Activated naive CD8-positive, alpha-beta T cell treated with anti-CD3 and anti-CD28 coated beads for 36 hours (primary cell): ENCODE data around the gene SYT10. TPM values are rescaled to one million over a fixed set of nuclear protein-coding genes. Genes with fewer than 3 reads are reported as not detected.

Source experiments
- DNase-seq: peaks from one replicate; pipeline ENCODE4 v3.0.0; 2021
- H3K27ac Mint-ChIP-seq: one replicate; pipeline ENCODE4 v1.8.0; 2022; ENCODE audit warnings: mild to moderate bottlenecking, moderate library complexity, mixed read lengths
- H3K27me3 Mint-ChIP-seq: one replicate; pipeline ENCODE4 v1.8.0; 2022; ENCODE audit warnings: mild to moderate bottlenecking, mixed read lengths
- H3K36me3 Mint-ChIP-seq: one replicate; pipeline ENCODE4 v1.8.0; 2021; ENCODE audit warnings: mild to moderate bottlenecking, mixed read lengths
- H3K4me1 Mint-ChIP-seq: one replicate; pipeline ENCODE4 v1.8.0; 2021; ENCODE audit warnings: mixed read lengths
- H3K4me3 Mint-ChIP-seq: one replicate; pipeline ENCODE4 v1.8.0; 2022; ENCODE audit warnings: mild to moderate bottlenecking, moderate library complexity, mixed read lengths
- H3K9me3 Mint-ChIP-seq: one replicate; pipeline ENCODE4 v1.8.0; 2022; ENCODE audit warnings: mixed read lengths
- total RNA-seq, 2 experiments: library from RNA; stranded (reverse); gene quantifications; one replicate each; pipeline ENCODE4 v1.2.3, GENCODE V29; 2021

SYT10 gene
- not detected for total RNA-seq

- H3K4me3 Mint-ChIP-seq, result peak within 1 kb of the TSS; percentile 71
Observed at GRCh38 chr12:33439587-33440011, at the start of gene SYT10. SYT10 (minus strand) TSS chr12:33439819; CDS start chr12:33439522, 297 bp downstream.

GRCh38 chr12:33488036-33488435 lies 48.4 kb upstream of the SYT10 start:
- no peaks in the 10 kb centered on the region for H3K27me3 Mint-ChIP-seq
- no peaks in the 10 kb centered on the region for H3K36me3 Mint-ChIP-seq
- no peaks in the 10 kb centered on the region for H3K4me1 Mint-ChIP-seq
- no peak for DNase-seq
- H3K4me3 Mint-ChIP-seq, result no peak overlapping the region
- peaks cover 2% of the 10 kb centered on the region for H3K9me3 Mint-ChIP-seq
- H3K27ac Mint-ChIP-seq, result no peak overlapping the region

More at GRCh38 chr12:33439587-33440011, at the start of gene SYT10:
- Mint-ChIP-seq H3K36me3 (no peaks in the 10 kb centered on the region), H3K9me3 (no peaks in the 10 kb centered on the region), H3K27ac (no peak within 1 kb of the TSS), H3K27me3 (peaks cover 40% of the 10 kb centered on the region), H3K4me1 (peaks cover 2% of the 10 kb centered on the region)
- peak; percentile 12 for DNase-seq

- Mint-ChIP-seq H3K4me3 (no peak overlapping the region), H3K27me3 (no peaks in the 10 kb centered on the region), H3K27ac (no peak overlapping the region), H3K36me3 (no peaks in the 10 kb centered on the region), H3K4me1 (no peaks in the 10 kb centered on the region), H3K9me3 (peaks cover 2% of the 10 kb centered on the region)
- DNase-seq, result no peak
Observed at GRCh38 chr12:33486058-33486457, 46.4 kb upstream of the SYT10 start.

GRCh38 chr12:33484161-33484560 lies 44.5 kb upstream of the SYT10 start:
- Mint-ChIP-seq H3K36me3 (no peaks in the 10 kb centered on the region), H3K4me3 (no peak overlapping the region), H3K4me1 (no peaks in the 10 kb centered on the region), H3K9me3 (peaks cover 2% of the 10 kb centered on the region), H3K27ac (no peak overlapping the region), H3K27me3 (no peaks in the 10 kb centered on the region)
- no peak for DNase-seq

GRCh38 chr12:33480366-33480765 lies 40.7 kb upstream of the SYT10 start:
- no peak for DNase-seq
- no peak overlapping the region for H3K27ac Mint-ChIP-seq
- H3K36me3 Mint-ChIP-seq, result no peaks in the 10 kb centered on the region
- no peaks in the 10 kb centered on the region for H3K27me3 Mint-ChIP-seq
- no peaks in the 10 kb centered on the region for H3K4me1 Mint-ChIP-seq
- H3K4me3 Mint-ChIP-seq, result no peak overlapping the region
- peaks cover 9% of the 10 kb centered on the region for H3K9me3 Mint-ChIP-seq

GRCh38 chr12:33476058-33476457 lies 36.4 kb upstream of the SYT10 start:
- H3K4me3 Mint-ChIP-seq, result no peak overlapping the region
- H3K9me3 Mint-ChIP-seq, result peaks cover 13% of the 10 kb centered on the region
- no peaks in the 10 kb centered on the region for H3K27me3 Mint-ChIP-seq
- no peaks in the 10 kb centered on the region for H3K36me3 Mint-ChIP-seq
- no peaks in the 10 kb centered on the region for H3K4me1 Mint-ChIP-seq
- no peak overlapping the region for H3K27ac Mint-ChIP-seq
- no peak for DNase-seq

- no peak for DNase-seq
- H3K4me1 Mint-ChIP-seq, result no peaks in the 10 kb centered on the region
- H3K4me3 Mint-ChIP-seq, result no peak overlapping the region
- H3K36me3 Mint-ChIP-seq, result no peaks in the 10 kb centered on the region
- no peak overlapping the region for H3K27ac Mint-ChIP-seq
- H3K9me3 Mint-ChIP-seq, result peaks cover 11% of the 10 kb centered on the region
- H3K27me3 Mint-ChIP-seq, result no peaks in the 10 kb centered on the region
Observed at GRCh38 chr12:33472299-33472698, 32.7 kb upstream of the SYT10 start.

GRCh38 chr12:33455096-33455495 lies 15.5 kb upstream of the SYT10 start:
- Mint-ChIP-seq H3K27ac (no peak overlapping the region), H3K36me3 (no peaks in the 10 kb centered on the region), H3K4me3 (no peak overlapping the region), H3K27me3 (no peaks in the 10 kb centered on the region), H3K9me3 (peaks cover 4% of the 10 kb centered on the region), H3K4me1 (no peaks in the 10 kb centered on the region)
- DNase-seq, result no peak

- no peaks in the 10 kb centered on the region for H3K36me3 Mint-ChIP-seq
- no peak overlapping the region for H3K4me3 Mint-ChIP-seq
- no peaks in the 10 kb centered on the region for H3K4me1 Mint-ChIP-seq
- no peaks in the 10 kb centered on the region for H3K27me3 Mint-ChIP-seq
- DNase-seq, result no peak
- H3K9me3 Mint-ChIP-seq, result no peaks in the 10 kb centered on the region
- no peak overlapping the region for H3K27ac Mint-ChIP-seq
Observed at GRCh38 chr12:33450480-33450879, 10.9 kb upstream of the SYT10 start.

GRCh38 chr12:33440477-33440876 lies 858 bp upstream of the SYT10 start:
- Mint-ChIP-seq H3K4me3 (peak overlapping the region; percentile 55), H3K36me3 (no peaks in the 10 kb centered on the region)

GRCh38 chr12:33438851-33439586 lies 600 bp downstream of the SYT10 start:
- H3K27me3 Mint-ChIP-seq, result peaks cover 40% of the 10 kb centered on the region
- peaks cover 2% of the 10 kb centered on the region for H3K4me1 Mint-ChIP-seq
- H3K36me3 Mint-ChIP-seq, result no peaks in the 10 kb centered on the region
- no peaks in the 10 kb centered on the region for H3K9me3 Mint-ChIP-seq
- no peak overlapping the region for H3K27ac Mint-ChIP-seq
- H3K4me3 Mint-ChIP-seq, result peak overlapping the region; percentile 71
- no peak for DNase-seq

More at GRCh38 chr12:33440477-33440876, 858 bp upstream of the SYT10 start:
- peaks cover 40% of the 10 kb centered on the region for H3K27me3 Mint-ChIP-seq
- no peak overlapping the region for H3K27ac Mint-ChIP-seq
- H3K4me1 Mint-ChIP-seq, result peaks cover 2% of the 10 kb centered on the region
- H3K9me3 Mint-ChIP-seq, result no peaks in the 10 kb centered on the region
- DNase-seq, result no peak

GRCh38 chr12:33438025-33438772 lies 1.4 kb downstream of the SYT10 start:
- Mint-ChIP-seq H3K27ac (no peak overlapping the region), H3K4me3 (no peak overlapping the region), H3K9me3 (no peaks in the 10 kb centered on the region), H3K36me3 (no peaks in the 10 kb centered on the region), H3K4me1 (peaks cover 2% of the 10 kb centered on the region), H3K27me3 (peaks cover 36% of the 10 kb centered on the region)
- no peak for DNase-seq

- Mint-ChIP-seq H3K27ac (no peak overlapping the region), H3K9me3 (no peaks in the 10 kb centered on the region), H3K4me3 (no peak overlapping the region), H3K27me3 (peaks cover 35% of the 10 kb centered on the region), H3K36me3 (no peaks in the 10 kb centered on the region), H3K4me1 (peaks cover 2% of the 10 kb centered on the region)
- DNase-seq, result no peak
Observed at GRCh38 chr12:33437598-33437997, 2.0 kb downstream of the SYT10 start.

GRCh38 chr12:33432992-33433391 lies 6.6 kb downstream of the SYT10 start:
- Mint-ChIP-seq H3K27ac (no peak overlapping the region), H3K4me3 (no peak overlapping the region), H3K9me3 (no peaks in the 10 kb centered on the region), H3K4me1 (no peaks in the 10 kb centered on the region), H3K27me3 (peaks cover 9% of the 10 kb centered on the region), H3K36me3 (no peaks in the 10 kb centered on the region)
- no peak for DNase-seq

- DNase-seq, result no peak
- H3K4me1 Mint-ChIP-seq, result no peaks in the 10 kb centered on the region
- H3K36me3 Mint-ChIP-seq, result no peaks in the 10 kb centered on the region
- no peak overlapping the region for H3K4me3 Mint-ChIP-seq
- H3K27me3 Mint-ChIP-seq, result no peaks in the 10 kb centered on the region
- H3K9me3 Mint-ChIP-seq, result no peaks in the 10 kb centered on the region
- no peak overlapping the region for H3K27ac Mint-ChIP-seq
Observed at GRCh38 chr12:33431648-33432047, 8.0 kb downstream of the SYT10 start.

GRCh38 chr12:33429468-33429867 lies 10.2 kb downstream of the SYT10 start:
- Mint-ChIP-seq H3K4me1 (no peaks in the 10 kb centered on the region), H3K36me3 (no peaks in the 10 kb centered on the region), H3K27ac (no peak overlapping the region), H3K4me3 (no peak overlapping the region), H3K27me3 (no peaks in the 10 kb centered on the region), H3K9me3 (no peaks in the 10 kb centered on the region)
- no peak for DNase-seq
